NAMALWA (cell line): ENCODE data around the gene WWOX.
A peak's percentile ranks its signal among the peaks of the same experiment; 100 is the strongest.
"Not testable (repeated sequence)": the region's sequence is repeated elsewhere in the genome, so short reads cannot be mapped to it uniquely, and the experiment has no call there.

Source experiments
- DNase-seq: peaks from one replicate; pipeline ENCODE4 v3.0.0-alpha.2; 2015; ENCODE audit warnings: low spot score

Gene WWOX

GRCh38 chr16:78503602-78504001, 404.1 kb downstream of the WWOX start:
- DNase-seq = peak; percentile 59

- DNase-seq = no peak
Measured at GRCh38 chr16:78504401-78504851, 405.0 kb downstream of the WWOX start.

- no peak for DNase-seq
Measured at GRCh38 chr16:78505036-78505435, 405.6 kb downstream of the WWOX start.

GRCh38 chr16:78505544-78506366, 406.3 kb downstream of the WWOX start:
- DNase-seq = no peak

GRCh38 chr16:78506367-78507193, 407.1 kb downstream of the WWOX start:
- DNase-seq = no peak

- DNase-seq = no peak
Measured at GRCh38 chr16:78507576-78507975, 408.1 kb downstream of the WWOX start.

GRCh38 chr16:78509965-78510364, 410.5 kb downstream of the WWOX start:
- DNase-seq = no peak

GRCh38 chr16:78510496-78510895, 411.0 kb downstream of the WWOX start:
- no peak for DNase-seq

- no peak for DNase-seq
Measured at GRCh38 chr16:78513838-78514237, 414.4 kb downstream of the WWOX start.

- not testable (repeated sequence) for DNase-seq
Measured at GRCh38 chr16:78514888-78515287, 415.4 kb downstream of the WWOX start.

- DNase-seq = no peak
Measured at GRCh38 chr16:78515421-78515820, 416.0 kb downstream of the WWOX start.

- no peak for DNase-seq
Measured at GRCh38 chr16:78516006-78516736, 416.7 kb downstream of the WWOX start.

- DNase-seq = no peak
Measured at GRCh38 chr16:78519896-78520295, 420.4 kb downstream of the WWOX start.

- no peak for DNase-seq
Measured at GRCh38 chr16:78520470-78520869, 421.0 kb downstream of the WWOX start.

- DNase-seq = no peak
Measured at GRCh38 chr16:78522327-78522726, 422.9 kb downstream of the WWOX start.

GRCh38 chr16:78523212-78523985, 423.9 kb downstream of the WWOX start:
- no peak for DNase-seq

GRCh38 chr16:78524066-78524595, 424.7 kb downstream of the WWOX start:
- DNase-seq = no peak

- DNase-seq = no peak
Measured at GRCh38 chr16:78528265-78528664, 428.8 kb downstream of the WWOX start.

GRCh38 chr16:78529881-78530280, 430.4 kb downstream of the WWOX start:
- DNase-seq = no peak

- DNase-seq = no peak
Measured at GRCh38 chr16:78530283-78530682, 430.8 kb downstream of the WWOX start.

- no peak for DNase-seq
Measured at GRCh38 chr16:78535098-78535497, 435.6 kb downstream of the WWOX start.
